Neural progenitor cell (in vitro differentiated cells): ENCODE data around the gene KLF2. TPM values are rescaled to one million over a fixed set of nuclear protein-coding genes. Genes with fewer than 3 reads are reported as not detected.

ENCODE experiments used
- DNase-seq: peaks from one replicate; pipeline ENCODE4 v3.0.0-alpha.2; 2016; ENCODE audit warnings: low spot score
- H2AFZ ChIP-seq: fragments of 200-600 bp; sonication (generic); replicated peaks from 2 replicates; pipeline ENCODE4 v1.6.1; 2016; ENCODE audit warnings: antibody characterized with exemption
- H3F3A ChIP-seq: fragments of 200-600 bp; sonication (generic); 2 replicates; pipeline ENCODE4 v1.6.1; 2016; ENCODE audit warnings: antibody characterized with exemption, low read depth
- H3K27ac ChIP-seq: fragments of 200-600 bp; sonication (generic); 2 replicates; pipeline ENCODE4 v1.5.1; 2016; ENCODE audit warnings: mild to moderate bottlenecking
- H3K27me3 ChIP-seq: fragments of 200-600 bp; sonication (generic); 2 replicates; pipeline ENCODE4 v1.6.1; 2016; ENCODE audit warnings: mild to moderate bottlenecking, moderate library complexity
- H3K36me3 ChIP-seq: fragments of 200-600 bp; sonication (generic); 2 replicates; pipeline ENCODE4 v1.5.1; 2016
- H3K4me1 ChIP-seq: fragments of 200-600 bp; sonication (generic); 2 replicates; pipeline ENCODE4 v1.6.1; 2016; ENCODE audit warnings: mixed run types
- H3K4me2 ChIP-seq: fragments of 200-600 bp; sonication (generic); 2 replicates; pipeline ENCODE4 v1.6.1; 2016
- H3K4me3 ChIP-seq: fragments of 200-600 bp; sonication (generic); 2 replicates; pipeline ENCODE4 v1.5.1; 2016
- H3K79me2 ChIP-seq: fragments of 200-600 bp; sonication (generic); 2 replicates; pipeline ENCODE4 v1.6.1; 2016; ENCODE audit warnings: low read depth
- H3K9ac ChIP-seq: fragments of 200-600 bp; sonication (generic); 2 replicates; pipeline ENCODE4 v1.6.1; 2016
- H3K9me3 ChIP-seq: fragments of 200-600 bp; sonication (generic); 2 replicates; pipeline ENCODE4 v1.5.1; 2016; ENCODE audit warnings: low read depth
- H4K20me1 ChIP-seq: fragments of 200-600 bp; sonication (generic); 2 replicates; pipeline ENCODE4 v1.6.1; 2016; ENCODE audit warnings: low read depth
- H3K27ac Mint-ChIP-seq: 3 replicates; pipeline ENCODE4 v1.8.0; 2021; ENCODE audit warnings: mixed read lengths
- H3K27me3 Mint-ChIP-seq: 2 replicates; pipeline ENCODE4 v1.8.0; 2022; ENCODE audit warnings: low read depth, mild to moderate bottlenecking, inconsistent platforms, moderate library complexity, mixed read lengths; ENCODE audit not compliant: insufficient read depth
- H3K36me3 Mint-ChIP-seq: 3 replicates; pipeline ENCODE4 v1.8.0; 2021; ENCODE audit warnings: mixed read lengths
- H3K4me1 Mint-ChIP-seq: 3 replicates; pipeline ENCODE4 v1.8.0; 2021; ENCODE audit warnings: mixed read lengths
- H3K4me3 Mint-ChIP-seq: 3 replicates; pipeline ENCODE4 v1.8.0; 2021; ENCODE audit warnings: mild to moderate bottlenecking, moderate library complexity, mixed read lengths
- H3K9me3 Mint-ChIP-seq: 3 replicates; pipeline ENCODE4 v1.8.0; 2020; ENCODE audit warnings: mixed read lengths
- EZH2 ChIP-seq: fragments of 200-600 bp; sonication (generic); IDR thresholded peaks from 2 replicates; pipeline ENCODE4 v1.6.1; 2017; ENCODE audit warnings: antibody characterized with exemption, mild to moderate bottlenecking, moderate library complexity
- EZH2phosphoT487 ChIP-seq: fragments of 200-600 bp; sonication (generic); IDR thresholded peaks from 2 replicates; pipeline ENCODE4 v1.6.1; 2017; ENCODE audit warnings: antibody characterized with exemption
- total RNA-seq: library from RNA; depleted of rRNA; stranded (reverse); fragments of >200 nt; gene quantifications from 2 replicates; pipeline ENCODE4 v1.2.3, GENCODE V29; 2015; ENCODE audit warnings: low replicate concordance
- TF ChIP-seq, protein P1 (sequence below): fragments of 200-600 bp; sonication (generic); IDR thresholded peaks from 2 replicates; pipeline ENCODE4 v1.5.1; 2017; ENCODE audit warnings: antibody characterized with exemption, mild to moderate bottlenecking

KLF2 gene
- total RNA-seq, 1 donor from 2014 or later = not detected

DNA sequence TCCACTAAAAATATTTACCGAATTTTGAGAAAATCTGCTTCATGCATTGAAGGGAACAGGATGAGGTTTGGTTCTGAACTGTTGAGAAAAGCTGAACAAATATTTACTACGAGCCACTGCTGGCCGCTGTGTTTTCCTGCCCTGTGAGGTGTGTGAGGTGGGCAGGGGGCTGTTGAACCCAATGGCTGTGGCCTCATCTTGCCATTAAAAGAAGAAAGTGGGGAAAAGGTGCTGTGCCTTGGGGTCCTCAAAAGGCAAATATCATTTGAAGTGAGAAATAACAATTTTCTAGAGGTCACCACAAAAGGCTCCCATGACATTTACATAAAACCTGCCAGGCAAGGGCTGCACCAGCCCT is 44.7 kb downstream of the KLF2 start:
- no peaks in the 10 kb centered on the region for H3K9me3 Mint-ChIP-seq
- no peak for TF ChIP-seq EZH2
- TF ChIP-seq, protein P1, sequence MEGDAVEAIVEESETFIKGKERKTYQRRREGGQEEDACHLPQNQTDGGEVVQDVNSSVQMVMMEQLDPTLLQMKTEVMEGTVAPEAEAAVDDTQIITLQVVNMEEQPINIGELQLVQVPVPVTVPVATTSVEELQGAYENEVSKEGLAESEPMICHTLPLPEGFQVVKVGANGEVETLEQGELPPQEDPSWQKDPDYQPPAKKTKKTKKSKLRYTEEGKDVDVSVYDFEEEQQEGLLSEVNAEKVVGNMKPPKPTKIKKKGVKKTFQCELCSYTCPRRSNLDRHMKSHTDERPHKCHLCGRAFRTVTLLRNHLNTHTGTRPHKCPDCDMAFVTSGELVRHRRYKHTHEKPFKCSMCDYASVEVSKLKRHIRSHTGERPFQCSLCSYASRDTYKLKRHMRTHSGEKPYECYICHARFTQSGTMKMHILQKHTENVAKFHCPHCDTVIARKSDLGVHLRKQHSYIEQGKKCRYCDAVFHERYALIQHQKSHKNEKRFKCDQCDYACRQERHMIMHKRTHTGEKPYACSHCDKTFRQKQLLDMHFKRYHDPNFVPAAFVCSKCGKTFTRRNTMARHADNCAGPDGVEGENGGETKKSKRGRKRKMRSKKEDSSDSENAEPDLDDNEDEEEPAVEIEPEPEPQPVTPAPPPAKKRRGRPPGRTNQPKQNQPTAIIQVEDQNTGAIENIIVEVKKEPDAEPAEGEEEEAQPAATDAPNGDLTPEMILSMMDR = no peak
- TF ChIP-seq EZH2phosphoT487 = no peak
- no peak overlapping the region for H3K4me3 ChIP-seq

DNA sequence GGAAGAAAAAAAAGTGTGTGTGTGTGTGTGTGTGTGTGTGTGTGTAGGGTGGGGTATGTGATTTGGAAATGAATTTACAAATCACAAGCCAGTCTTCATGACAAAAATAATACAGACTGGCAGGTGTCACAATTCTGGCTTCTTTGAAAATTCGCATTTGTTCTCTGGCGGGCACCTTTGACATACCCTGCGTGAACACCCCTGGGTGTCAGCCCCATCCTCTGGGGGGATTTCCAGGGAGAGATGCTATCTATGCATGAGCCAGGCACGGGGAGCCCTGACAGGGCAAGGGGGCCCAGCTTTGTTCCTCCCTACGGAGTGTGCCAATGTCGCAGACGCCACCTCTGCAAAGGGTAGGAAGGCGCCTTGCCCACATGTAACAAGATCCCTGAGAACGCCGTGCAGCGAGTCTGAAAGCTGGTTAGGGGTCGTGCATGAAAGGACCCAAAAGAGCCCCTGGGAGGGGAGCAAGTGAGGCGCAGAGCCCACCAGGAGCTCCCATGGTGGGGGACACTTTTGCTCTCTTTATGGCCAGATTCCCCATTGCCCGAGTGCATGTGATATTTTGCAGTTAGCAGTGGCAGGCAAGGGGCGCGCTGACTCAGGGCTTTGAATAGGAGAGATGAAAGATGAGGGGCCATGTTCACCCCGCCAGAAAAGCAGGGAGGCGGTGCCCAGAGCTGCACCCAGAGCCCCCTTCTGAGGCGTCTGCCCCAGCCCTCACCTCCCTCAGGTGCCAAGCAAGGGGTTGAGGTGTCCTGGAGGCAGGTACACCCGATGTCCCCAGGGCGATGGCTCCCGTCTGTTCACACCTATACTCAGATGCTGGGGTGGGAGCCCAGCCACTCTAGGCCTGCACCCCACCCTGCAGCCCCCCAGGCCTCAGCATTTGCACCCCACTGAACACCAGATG is 45.3 kb downstream of the KLF2 start:
- H3K4me2 ChIP-seq = no peak overlapping the region
- H3K36me3 ChIP-seq = no peaks in the 10 kb centered on the region
- no peaks in the 10 kb centered on the region for H3K27me3 ChIP-seq
- no peaks in the 10 kb centered on the region for H3K9me3 ChIP-seq
- no peaks in the 10 kb centered on the region for H3F3A ChIP-seq
- Mint-ChIP-seq H3K27me3 (peaks cover 7% of the 10 kb centered on the region), H3K36me3 (peaks cover 14% of the 10 kb centered on the region), H3K9me3 (no peaks in the 10 kb centered on the region), H3K4me3 (no peak overlapping the region), H3K4me1 (peaks cover 2% of the 10 kb centered on the region), H3K27ac (no peak overlapping the region)
- no peak overlapping the region for H3K9ac ChIP-seq
- H4K20me1 ChIP-seq = peaks cover 13% of the 10 kb centered on the region
- DNase-seq = no peak
- no peak overlapping the region for H2AFZ ChIP-seq
- no peaks in the 10 kb centered on the region for H3K4me1 ChIP-seq
- no peak overlapping the region for H3K27ac ChIP-seq
- TF ChIP-seq, protein P1 = no peak
- TF ChIP-seq EZH2 = no peak
- TF ChIP-seq EZH2phosphoT487 = no peak
- H3K79me2 ChIP-seq = no peaks in the 10 kb centered on the region
- no peak overlapping the region for H3K4me3 ChIP-seq

More for the DNA sequence above, 44.7 kb downstream of the KLF2 start:
- no peaks in the 10 kb centered on the region for H3K4me1 ChIP-seq
- H3K36me3 ChIP-seq = no peaks in the 10 kb centered on the region
- no peak overlapping the region for H3K9ac ChIP-seq
- no peaks in the 10 kb centered on the region for H3F3A ChIP-seq
- Mint-ChIP-seq H3K27ac (no peak overlapping the region), H3K27me3 (peaks cover 7% of the 10 kb centered on the region), H3K4me3 (no peak overlapping the region), H3K4me1 (peaks cover 2% of the 10 kb centered on the region), H3K36me3 (peaks cover 13% of the 10 kb centered on the region)
- H3K79me2 ChIP-seq = no peaks in the 10 kb centered on the region
- no peaks in the 10 kb centered on the region for H3K27me3 ChIP-seq
- no peak overlapping the region for H3K27ac ChIP-seq
- H3K4me2 ChIP-seq = no peak overlapping the region
- peaks cover 13% of the 10 kb centered on the region for H4K20me1 ChIP-seq
- no peak overlapping the region for H2AFZ ChIP-seq
- H3K9me3 ChIP-seq = no peaks in the 10 kb centered on the region
- no peak for DNase-seq

DNA sequence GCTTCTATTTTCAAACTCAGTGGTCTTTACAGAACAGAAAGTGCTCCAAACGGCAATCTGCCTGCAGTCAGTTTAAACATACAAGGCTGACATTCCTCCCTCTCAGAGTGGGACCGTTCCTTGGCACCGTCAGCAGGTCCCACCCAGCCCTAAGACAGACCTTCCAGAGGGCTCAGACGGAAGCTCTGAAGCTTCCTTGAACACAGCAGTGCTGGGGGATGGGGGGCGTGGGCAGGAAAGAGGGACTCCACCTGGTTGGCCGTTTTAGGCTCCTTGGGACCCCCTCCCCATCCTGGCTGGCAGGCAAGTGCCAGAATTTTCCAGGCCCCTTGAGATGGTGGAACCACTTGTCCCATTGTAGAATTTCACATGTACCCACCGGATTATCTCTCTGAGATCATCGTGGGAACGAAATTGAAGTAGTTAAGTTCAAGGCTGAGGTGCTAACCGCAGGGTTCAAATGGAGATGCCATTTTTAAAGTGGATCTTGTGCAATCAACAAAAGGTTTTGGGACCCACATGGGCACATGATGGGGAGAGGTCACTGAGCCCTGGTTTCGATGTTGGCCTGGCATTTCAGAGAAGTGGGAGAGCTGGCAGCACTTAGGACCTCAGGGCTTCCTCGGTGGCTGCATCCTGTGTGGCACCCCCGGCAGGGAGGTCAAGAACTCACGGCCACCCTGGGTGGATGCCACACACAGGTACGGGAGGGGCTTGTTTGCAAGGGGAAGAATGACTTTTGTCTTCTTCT is 46.2 kb downstream of the KLF2 start:
- no peak for DNase-seq
- Histone ChIP-seq H3K9me3 (no peaks in the 10 kb centered on the region), H3K4me3 (no peak overlapping the region), H3K4me2 (no peak overlapping the region), H2AFZ (no peak overlapping the region), H3K27ac (no peak overlapping the region), H3K36me3 (no peaks in the 10 kb centered on the region), H3K9ac (no peak overlapping the region), H4K20me1 (peaks cover 13% of the 10 kb centered on the region), H3F3A (no peaks in the 10 kb centered on the region), H3K27me3 (no peaks in the 10 kb centered on the region), H3K79me2 (no peaks in the 10 kb centered on the region), H3K4me1 (no peaks in the 10 kb centered on the region)
- TF ChIP-seq, protein P1 = no peak
- TF ChIP-seq EZH2phosphoT487 (no peak), EZH2 (no peak)
- no peak overlapping the region for H3K4me3 Mint-ChIP-seq
- peaks cover 2% of the 10 kb centered on the region for H3K4me1 Mint-ChIP-seq
- H3K27ac Mint-ChIP-seq = no peak overlapping the region
- peaks cover 23% of the 10 kb centered on the region for H3K36me3 Mint-ChIP-seq
- no peaks in the 10 kb centered on the region for H3K9me3 Mint-ChIP-seq
- H3K27me3 Mint-ChIP-seq = peaks cover 3% of the 10 kb centered on the region
